IMR-90 (cell line): ENCODE data around the gene CCM2. TPM values are rescaled to one million over a fixed set of nuclear protein-coding genes. Genes with fewer than 3 reads are reported as not detected.

Experiments used
- ATAC-seq: fragments of 200-7000 bp; cut with Tn5 transposase; 2 replicates; pipeline ENCODE4 v1.9.1; 2020; ENCODE audit warnings: low read depth, mild to moderate bottlenecking, moderate library complexity
- BruUV-seq: library from RNA; stranded (reverse); fragments of 400-500 nt; replicated peaks from 2 replicates; lab custom pipeline; 2021; lab: Mats Ljungman, UMichigan
- CTCF ChIA-PET: fragments of 300-600 bp; formaldehyde crosslinking; extraction: SDS; loops from one replicate; lab custom pipeline; 2021; ENCODE audit warnings: antibody characterized with exemption; lab: Yijun Ruan, JAX
- POLR2A ChIA-PET: fragments of 300-600 bp; sonication (Branson Sonifier 250); formaldehyde crosslinking; loops from one replicate; lab custom pipeline; 2022; ENCODE audit warnings: antibody characterized with exemption; ENCODE audit not compliant: unreplicated experiment; lab: Charles Lee
- DNase-seq: peaks from one replicate; pipeline ENCODE4 v3.0.0; 2013
- H2AFZ ChIP-seq: replicated peaks from 2 replicates; pipeline ENCODE3; 2013; ENCODE audit warnings: low read length, mild to moderate bottlenecking; ENCODE audit not compliant: poor library complexity
- H2AK5ac ChIP-seq: 2 replicates; pipeline ENCODE4 v1.6.1; 2013; ENCODE audit warnings: low read depth, low read length, inconsistent platforms
- H2AK9ac ChIP-seq: replicated peaks from 2 replicates; pipeline ENCODE3; 2013; ENCODE audit warnings: mild to moderate bottlenecking, low read depth, low read length, moderate library complexity; ENCODE audit not compliant: poor library complexity
- H2BK120ac ChIP-seq: 2 replicates; pipeline ENCODE4 v1.6.1; 2013; ENCODE audit warnings: low read depth, low read length, inconsistent platforms
- H2BK15ac ChIP-seq: 3 replicates; pipeline ENCODE4 v1.6.1; 2013; ENCODE audit warnings: low read depth, low read length, inconsistent platforms
- H2BK20ac ChIP-seq: 2 replicates; pipeline ENCODE4 v1.6.1; 2013; ENCODE audit warnings: low read depth, mild to moderate bottlenecking, inconsistent platforms, low read length, moderate library complexity
- H2BK5ac ChIP-seq: 2 replicates; pipeline ENCODE4 v1.6.1; 2013; ENCODE audit warnings: mild to moderate bottlenecking, low read depth, low read length, inconsistent platforms; ENCODE audit not compliant: poor library complexity, severe bottlenecking
- H3K14ac ChIP-seq: replicated peaks from 2 replicates; pipeline ENCODE4 v1.6.1; 2013; ENCODE audit warnings: low read depth, low read length, inconsistent platforms
- H3K18ac ChIP-seq: 2 replicates; pipeline ENCODE4 v1.6.1; 2013; ENCODE audit warnings: low read depth, low read length, control low read depth
- H3K23ac ChIP-seq: 2 replicates; pipeline ENCODE4 v1.6.1; 2013; ENCODE audit warnings: low read depth, low read length, inconsistent platforms
- H3K27ac ChIP-seq: 2 replicates; pipeline ENCODE4 v1.5.1; 2013; ENCODE audit warnings: mild to moderate bottlenecking, control low read depth, low read length; ENCODE audit not compliant: insufficient read depth
- H3K27me3 ChIP-seq: 2 replicates; pipeline ENCODE4 v1.6.1; 2013; ENCODE audit warnings: low read length; ENCODE audit not compliant: control insufficient read depth, insufficient read depth
- H3K36me3 ChIP-seq: 2 replicates; pipeline ENCODE4 v1.6.1; 2013; ENCODE audit warnings: low read length, mixed read lengths; ENCODE audit not compliant: control insufficient read depth, insufficient read depth
- H3K4ac ChIP-seq: 2 replicates; pipeline ENCODE4 v1.6.1; 2013; ENCODE audit warnings: low read depth, low read length, inconsistent platforms
- H3K4me1 ChIP-seq: 2 replicates; pipeline ENCODE4 v1.6.1; 2013; ENCODE audit warnings: low read length, mixed read lengths; ENCODE audit not compliant: control insufficient read depth, insufficient read depth
- H3K4me2 ChIP-seq: 2 replicates; pipeline ENCODE4 v1.6.1; 2013; ENCODE audit warnings: low read depth, mild to moderate bottlenecking, control low read depth, low read length, moderate library complexity
- H3K4me3 ChIP-seq: 2 replicates; pipeline ENCODE4 v1.5.1; 2013; ENCODE audit warnings: low read depth, mild to moderate bottlenecking, control low read depth, low read length, moderate library complexity; ENCODE audit not compliant: insufficient read depth
- H3K56ac ChIP-seq: 2 replicates; pipeline ENCODE4 v1.6.1; 2013; ENCODE audit warnings: low read length, inconsistent platforms; ENCODE audit not compliant: insufficient read depth; ENCODE audit errors: extremely low read depth
- H3K79me1 ChIP-seq, 2 experiments: 2 replicates each; pipeline ENCODE4 v1.6.1; 2013; ENCODE audit warnings: low read length in 2 of 2, inconsistent platforms in 1 of 2, low read depth in 1 of 2
- H3K9ac ChIP-seq: 2 replicates; pipeline ENCODE4 v1.6.1; 2013; ENCODE audit warnings: low read depth, low read length, control low read depth
- H3K9me1 ChIP-seq: 2 replicates; pipeline ENCODE4 v1.6.1; 2013; ENCODE audit warnings: low read length, inconsistent platforms; ENCODE audit not compliant: insufficient read depth
- H3K9me3 ChIP-seq: 2 replicates; pipeline ENCODE4 v1.6.1; 2013; ENCODE audit warnings: low read length; ENCODE audit not compliant: control insufficient read depth, insufficient read depth
- H4K20me1 ChIP-seq: 2 replicates; pipeline ENCODE4 v1.6.1; 2013; ENCODE audit warnings: low read length, inconsistent platforms; ENCODE audit not compliant: insufficient read depth
- H4K5ac ChIP-seq: 2 replicates; pipeline ENCODE4 v1.6.1; 2013; ENCODE audit warnings: mild to moderate bottlenecking, low read depth, low read length, control low read depth
- H4K8ac ChIP-seq, 2 experiments: 2 replicates each; pipeline ENCODE4 v1.6.1; 2013; ENCODE audit warnings: low read depth in 2 of 2, low read length in 2 of 2, control low read depth in 1 of 2, inconsistent platforms in 1 of 2
- H4K91ac ChIP-seq: 2 replicates; pipeline ENCODE4 v1.6.1; 2013; ENCODE audit warnings: low read depth, low read length, inconsistent platforms; ENCODE audit not compliant: insufficient read depth
- BHLHE40 ChIP-seq: fragments of 150-350 bp; IDR thresholded peaks from 2 replicates; pipeline ENCODE4 v1.6.1; 2016; ENCODE audit warnings: mild to moderate bottlenecking, low read depth, low read length
- CEBPB ChIP-seq: IDR thresholded peaks from 2 replicates; pipeline ENCODE4 v1.6.1; 2012; ENCODE audit warnings: low read depth, low read length, improper control_type of control experiment
- CHD1 ChIP-seq: IDR thresholded peaks from 2 replicates; pipeline ENCODE4 v1.6.1; 2012; ENCODE audit warnings: low read depth, low read length, improper control_type of control experiment
- CTCF ChIP-seq: conservative IDR thresholded peaks from 2 replicates; pipeline ENCODE4 v1.5.1; 2012; ENCODE audit warnings: mild to moderate bottlenecking, low read depth, low read length, improper control_type of control experiment
- FOS ChIP-seq: fragments of 150-350 bp; IDR thresholded peaks from 2 replicates; pipeline ENCODE4 v1.6.1; 2016; ENCODE audit warnings: low read depth, low read length
- MAFK ChIP-seq: IDR thresholded peaks from 2 replicates; pipeline ENCODE4 v1.6.1; 2012; ENCODE audit warnings: low read depth, low read length, improper control_type of control experiment
- MAZ ChIP-seq: IDR thresholded peaks from 2 replicates; pipeline ENCODE4 v1.6.1; 2012; ENCODE audit warnings: low read depth, mild to moderate bottlenecking, low read length, improper control_type of control experiment, moderate library complexity, borderline replicate concordance
- MXI1 ChIP-seq: IDR thresholded peaks from 2 replicates; pipeline ENCODE4 v1.6.1; 2012; ENCODE audit warnings: low read depth, mild to moderate bottlenecking, low read length, moderate library complexity, borderline replicate concordance
- NFE2L2 ChIP-seq: fragments of 150-350 bp; IDR thresholded peaks from 2 replicates; pipeline ENCODE4 v1.6.1; 2016; ENCODE audit warnings: low read depth, mild to moderate bottlenecking, low read length
- POLR2A ChIP-seq: IDR thresholded peaks from 2 replicates; pipeline ENCODE4 v1.6.1; 2012; ENCODE audit warnings: mild to moderate bottlenecking, low read depth, low read length
- RAD21 ChIP-seq: IDR thresholded peaks from 2 replicates; pipeline ENCODE4 v1.6.1; 2012; ENCODE audit warnings: low read length, improper control_type of control experiment
- RCOR1 ChIP-seq: IDR thresholded peaks from 2 replicates; pipeline ENCODE4 v1.6.1; 2012; ENCODE audit warnings: mild to moderate bottlenecking, low read length, improper control_type of control experiment; ENCODE audit not compliant: insufficient replicate concordance
- RFX5 ChIP-seq: IDR thresholded peaks from 2 replicates; pipeline ENCODE4 v1.8.0; 2012; ENCODE audit warnings: low read depth, mild to moderate bottlenecking, low read length, moderate library complexity
- SMC3 ChIP-seq: fragments of 150-350 bp; IDR thresholded peaks from 2 replicates; pipeline ENCODE4 v1.6.1; 2016; ENCODE audit warnings: low read depth, mild to moderate bottlenecking, antibody characterized with exemption, low read length, moderate library complexity
- WGBS, 2 experiments: methylation state at CpG; one replicate each; pipeline versions ENCODE4 v1.1.5 to v1.1.7; 2013; ENCODE audit warnings: missing lambda C conversion rate in 2 of 2; ENCODE audit not compliant: insufficient read length in 1 of 2; ENCODE audit errors: extremely low coverage in 2 of 2; 5-methylcytosine and 5-hydroxymethylcytosine counted together
- dilution Hi-C: fragments of 300-500 bp; cut with HindIII; formaldehyde crosslinking; loops from one replicate; pipeline ENCODE4 v1.14.3; 2018; ENCODE audit warnings: low sequenced_read_pairs; ENCODE audit not compliant: unreplicated experiment
- in situ Hi-C: fragments of 300-500 bp; cut with MboI; formaldehyde crosslinking; loops from 3 replicates; pipeline ENCODE4 v1.14.3; 2019; ENCODE audit warnings: low sequenced_read_pairs, inconsistent platforms, mixed read lengths
- intact Hi-C: fragments of 100-400 bp; cut with micrococcal nuclease; formaldehyde crosslinking; loops from 2 replicates; pipeline ENCODE4 v1.10.0; 2022
- polyA plus RNA-seq, 3 experiments: library from polyadenylated mRNA; depleted of rRNA; stranded (reverse); fragments of >200 nt; gene quantifications; 2 replicates each; pipeline ENCODE4 v1.2.3, GENCODE V29; 2012; ENCODE audit warnings: low replicate concordance in 1 of 3
- total RNA-seq: library from RNA; depleted of rRNA; stranded (reverse); fragments of >200 nt; gene quantifications from 2 replicates; pipeline ENCODE4 v1.2.3, GENCODE V29; 2012
- TF ChIP-seq, protein P1 (sequence below): fragments of 150-350 bp; IDR thresholded peaks from 2 replicates; pipeline ENCODE4 v1.6.1; 2016; ENCODE audit warnings: low read depth, mild to moderate bottlenecking, low read length, moderate library complexity, borderline replicate concordance

The CCM2 gene
- total and polyA plus RNA-seq, 2 of the 4 experiments (the other 2 are of a cell fraction), result 65.2 to 78.5 TPM

- Histone ChIP-seq H2BK120ac (no peak overlapping the region), H3K23ac (no peak overlapping the region), H3K27me3 (no peaks in the 10 kb centered on the region), H3K27ac (no peak overlapping the region), H4K8ac (no peak overlapping the region), H4K91ac (no peak overlapping the region), H2BK15ac (no peak overlapping the region), H3K4me1 (peaks cover 4% of the 10 kb centered on the region; the same call in 1 of the 2 replicates), H3K9me3 (no peaks in the 10 kb centered on the region), H4K20me1 (peaks cover 30% of the 10 kb centered on the region), H2BK20ac (no peak overlapping the region), H3K18ac (no peak overlapping the region), H3K9ac (no peak overlapping the region), H2AFZ (no peak overlapping the region), H3K79me1 (peaks cover 33 to 76% of the 10 kb centered on the region in 2 experiments), H3K9me1 (peaks cover 9% of the 10 kb centered on the region), H3K4ac (no peak overlapping the region), H4K5ac (no peak overlapping the region), H3K4me3 (no peak overlapping the region), H3K14ac (no peak overlapping the region), H3K36me3 (peaks cover 3% of the 10 kb centered on the region), H2BK5ac (no peak overlapping the region), H2AK9ac (no peak overlapping the region), H2AK5ac (no peak overlapping the region), H3K56ac (no peak overlapping the region), H3K4me2 (no peak overlapping the region)
- ATAC-seq (no peak), DNase-seq (no peak)
- in situ Hi-C loops, result no loop called here
- dilution Hi-C loops, result no loop called here
- intact Hi-C loops, result no loop called here
- POLR2A ChIA-PET, result no interaction called here
- WGBS, 2 experiments, result no CpG with 5 or more reads among the region's 7 CpGs
- CTCF ChIA-PET, result interaction anchor here (0.7 kb wide), 1 partner anchor 22 kb away, joined by 4 read pairs; no protein-coding TSS in a partner anchor
- no TSS peak for BruUV-seq
- no peak for TF ChIP-seq NFE2L2
- TF ChIP-seq, protein P1, sequence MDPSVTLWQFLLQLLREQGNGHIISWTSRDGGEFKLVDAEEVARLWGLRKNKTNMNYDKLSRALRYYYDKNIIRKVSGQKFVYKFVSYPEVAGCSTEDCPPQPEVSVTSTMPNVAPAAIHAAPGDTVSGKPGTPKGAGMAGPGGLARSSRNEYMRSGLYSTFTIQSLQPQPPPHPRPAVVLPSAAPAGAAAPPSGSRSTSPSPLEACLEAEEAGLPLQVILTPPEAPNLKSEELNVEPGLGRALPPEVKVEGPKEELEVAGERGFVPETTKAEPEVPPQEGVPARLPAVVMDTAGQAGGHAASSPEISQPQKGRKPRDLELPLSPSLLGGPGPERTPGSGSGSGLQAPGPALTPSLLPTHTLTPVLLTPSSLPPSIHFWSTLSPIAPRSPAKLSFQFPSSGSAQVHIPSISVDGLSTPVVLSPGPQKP, result no peak
- no peak for TF ChIP-seq RAD21
- TF ChIP-seq CHD1, result no peak
- no peak for TF ChIP-seq POLR2A
- TF ChIP-seq MAZ, result no peak
- no peak for TF ChIP-seq CTCF
- TF ChIP-seq RCOR1, result no peak
- no peak for TF ChIP-seq SMC3
- TF ChIP-seq RFX5, result no peak
- no peak for TF ChIP-seq MAFK
- TF ChIP-seq CEBPB, result no peak
- TF ChIP-seq MXI1, result no peak
- TF ChIP-seq BHLHE40, result no peak
- TF ChIP-seq FOS, result no peak
These were observed 7.7 kb downstream of the CCM2 start for GRCh38 chr7:45007571-45008328.
